Tibial nerve (tissue), 4 donors: ENCODE results near the gene IGFALS. TPM values are rescaled to one million over a fixed set of nuclear protein-coding genes. Genes with fewer than 3 reads are reported as not detected.

Experiments
- DNase-seq, 2 donors: peaks; one replicate each; pipeline ENCODE4 v3.0.0-alpha.2; 2019; ENCODE audit warnings: low spot score in 2 of 2
- H3K27ac ChIP-seq, 4 donors: fragments of 200-600 bp; sonication (generic) in 3 of 4; one replicate each; pipeline ENCODE4 v1.5.1; 2017 to 2019; ENCODE audit warnings: mild to moderate bottlenecking in 1 of 4
- H3K27me3 ChIP-seq, 2 donors: fragments of 200-600 bp; sonication (generic) in 1 of 2; one replicate each; pipeline versions ENCODE4 v1.5.1 to v1.6.0; 2017 to 2019
- H3K36me3 ChIP-seq, 3 donors: fragments of 200-600 bp; sonication (generic); one replicate each; pipeline ENCODE4 v1.5.1; 2018 to 2019
- H3K4me1 ChIP-seq, 4 donors: fragments of 200-600 bp; sonication (generic) in 3 of 4; one replicate each; pipeline ENCODE4 v1.5.1; 2017 to 2019
- H3K4me3 ChIP-seq, 4 donors: fragments of 200-600 bp; sonication (generic) in 3 of 4; one replicate each; pipeline ENCODE4 v1.5.1; 2017 to 2019; ENCODE audit warnings: mild to moderate bottlenecking in 1 of 4, moderate library complexity in 1 of 4
- H3K9me3 ChIP-seq, 4 donors: fragments of 200-600 bp; sonication (generic) in 3 of 4; one replicate each; pipeline ENCODE4 v1.5.1; 2017 to 2019
- EP300 ChIP-seq, 2 donors: sonication (generic); formaldehyde crosslinking; IDR thresholded peaks; one replicate each; pipeline ENCODE4 v1.6.1; 2017; ENCODE audit warnings: antibody characterized with exemption in 2 of 2, mild to moderate bottlenecking in 1 of 2
- POLR2A ChIP-seq, 2 donors: fragments of 450-650 bp; IDR thresholded peaks; one replicate each; pipeline ENCODE4 v1.6.1; 2017; ENCODE audit warnings: antibody characterized with exemption in 2 of 2, mild to moderate bottlenecking in 2 of 2, moderate library complexity in 2 of 2
- whole genome bisulfite sequencing, 2 donors: methylation state at CpG; one replicate each; pipeline ENCODE4 v1.1.5; 2018; 5-methylcytosine and 5-hydroxymethylcytosine counted together
- total RNA-seq, 4 donors: library from RNA; depleted of rRNA; stranded (reverse); fragments of >200 nt; gene quantifications; one replicate each; pipeline ENCODE4 v1.1.0, GENCODE V29; 2016
- TF ChIP-seq, protein P1 (sequence below), 5 experiments: fragments of 200-600 bp in 3 of 5; fragments of 450-650 bp in 2 of 5; sonication (generic) in 3 of 5; IDR thresholded peaks; one replicate each; pipeline ENCODE4 v1.5.1; 2016 to 2019; ENCODE audit warnings: antibody characterized with exemption in 5 of 5, mild to moderate bottlenecking in 3 of 5, moderate library complexity in 2 of 5

The IGFALS gene
- total RNA-seq, 4 donors from 2014 or later, result 0.63 to 1.6 TPM; not detected in 2

DNA sequence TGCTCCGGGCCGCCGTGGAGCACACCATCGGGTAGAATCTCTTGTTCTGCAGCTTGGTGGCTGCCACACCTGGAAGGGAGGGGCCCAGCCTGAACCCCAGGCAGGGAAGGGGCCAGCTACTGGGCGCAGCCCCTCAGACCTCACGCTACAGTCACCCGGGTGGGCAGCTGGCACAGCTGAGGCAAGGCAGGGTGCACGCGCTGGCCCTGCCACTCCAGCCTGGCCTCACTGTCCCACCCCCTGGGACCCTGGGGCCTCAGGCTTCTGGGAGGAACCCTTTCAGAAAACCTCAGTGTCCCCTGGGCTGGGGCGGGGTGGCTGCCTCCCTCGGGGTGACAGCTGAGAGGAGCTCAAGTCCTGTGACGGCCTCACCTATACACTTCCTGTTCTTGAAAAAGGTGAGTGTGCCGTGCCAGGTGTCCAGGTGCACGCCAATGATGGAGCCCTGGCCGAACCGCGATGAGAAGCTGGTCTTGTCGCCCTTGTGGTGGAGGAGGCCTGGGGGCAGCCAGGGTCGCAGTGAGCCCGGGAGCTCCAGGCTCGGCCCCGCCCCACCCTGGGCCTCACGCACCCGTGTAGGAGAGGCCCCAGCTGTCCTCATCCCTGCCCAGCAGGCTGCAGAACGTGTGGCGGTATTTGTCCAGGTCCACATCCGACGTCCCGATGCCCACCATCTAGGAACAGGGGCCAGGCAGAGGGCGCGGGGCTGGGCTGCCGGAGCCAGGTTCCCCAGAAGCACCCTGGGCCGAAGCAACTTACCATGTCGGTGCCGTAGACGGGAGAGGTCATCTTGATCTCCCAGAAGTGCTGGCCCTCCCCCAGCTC lies 15.9 kb downstream of the IGFALS start:
- Histone ChIP-seq H3K4me3 (no peak overlapping the region), H3K4me1 (peaks cover 0 to 55% (median 22%) of the 10 kb centered on the region in 4 donors), H3K27ac (no peak overlapping the region), H3K36me3 (peaks cover 0 to 64% (median 0%) of the 10 kb centered on the region in 3 donors), H3K9me3 (no peaks in the 10 kb centered on the region), H3K27me3 (no peaks in the 10 kb centered on the region)
- TF ChIP-seq, protein P1, sequence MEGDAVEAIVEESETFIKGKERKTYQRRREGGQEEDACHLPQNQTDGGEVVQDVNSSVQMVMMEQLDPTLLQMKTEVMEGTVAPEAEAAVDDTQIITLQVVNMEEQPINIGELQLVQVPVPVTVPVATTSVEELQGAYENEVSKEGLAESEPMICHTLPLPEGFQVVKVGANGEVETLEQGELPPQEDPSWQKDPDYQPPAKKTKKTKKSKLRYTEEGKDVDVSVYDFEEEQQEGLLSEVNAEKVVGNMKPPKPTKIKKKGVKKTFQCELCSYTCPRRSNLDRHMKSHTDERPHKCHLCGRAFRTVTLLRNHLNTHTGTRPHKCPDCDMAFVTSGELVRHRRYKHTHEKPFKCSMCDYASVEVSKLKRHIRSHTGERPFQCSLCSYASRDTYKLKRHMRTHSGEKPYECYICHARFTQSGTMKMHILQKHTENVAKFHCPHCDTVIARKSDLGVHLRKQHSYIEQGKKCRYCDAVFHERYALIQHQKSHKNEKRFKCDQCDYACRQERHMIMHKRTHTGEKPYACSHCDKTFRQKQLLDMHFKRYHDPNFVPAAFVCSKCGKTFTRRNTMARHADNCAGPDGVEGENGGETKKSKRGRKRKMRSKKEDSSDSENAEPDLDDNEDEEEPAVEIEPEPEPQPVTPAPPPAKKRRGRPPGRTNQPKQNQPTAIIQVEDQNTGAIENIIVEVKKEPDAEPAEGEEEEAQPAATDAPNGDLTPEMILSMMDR (IDR thresholded peaks at IDR 0.05), result no peak
- no peak for TF ChIP-seq EP300 (IDR thresholded peaks at IDR 0.05)
- TF ChIP-seq POLR2A (IDR thresholded peaks at IDR 0.05), result no peak
- DNase-seq, result no peak
- 82 to 86% methylated on average over 12 to 28 of the region's 36 CpGs for WGBS, 2 donors

DNA sequence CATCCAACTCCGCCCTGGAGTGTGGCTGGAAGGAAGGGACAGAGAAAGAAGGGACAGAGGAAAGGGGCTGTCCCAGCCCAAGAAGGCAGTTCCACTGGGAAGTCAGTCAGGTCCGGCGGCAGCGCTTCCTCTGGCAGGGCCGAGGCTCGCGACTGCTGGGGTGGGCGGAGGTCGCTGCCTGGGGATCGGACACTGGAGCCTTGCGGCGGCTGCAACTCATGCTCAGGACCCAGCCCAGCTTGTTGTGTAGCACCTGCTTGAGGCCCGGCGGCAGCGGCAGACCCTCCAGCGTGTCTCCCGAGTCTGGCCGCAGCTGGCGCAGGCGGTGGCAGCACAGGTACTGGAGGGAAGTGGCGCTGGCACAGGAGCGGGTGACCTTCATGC lies 16.5 kb downstream of the IGFALS start:
- Histone ChIP-seq H3K27ac (no peak overlapping the region), H3K27me3 (no peaks in the 10 kb centered on the region), H3K4me3 (no peak overlapping the region), H3K9me3 (no peaks in the 10 kb centered on the region), H3K4me1 (peaks cover 0 to 61% (median 27%) of the 10 kb centered on the region in 4 donors), H3K36me3 (peaks cover 0 to 64% (median 0%) of the 10 kb centered on the region in 3 donors)
- TF ChIP-seq POLR2A (IDR thresholded peaks at IDR 0.05), result no peak
- TF ChIP-seq EP300 (IDR thresholded peaks at IDR 0.05), result no peak
- TF ChIP-seq, protein P1 (IDR thresholded peaks at IDR 0.05), result no peak
- DNase-seq, result no peak
- WGBS, 2 donors, result 79 to 80% methylated on average over 22 of the region's 22 CpGs

DNA sequence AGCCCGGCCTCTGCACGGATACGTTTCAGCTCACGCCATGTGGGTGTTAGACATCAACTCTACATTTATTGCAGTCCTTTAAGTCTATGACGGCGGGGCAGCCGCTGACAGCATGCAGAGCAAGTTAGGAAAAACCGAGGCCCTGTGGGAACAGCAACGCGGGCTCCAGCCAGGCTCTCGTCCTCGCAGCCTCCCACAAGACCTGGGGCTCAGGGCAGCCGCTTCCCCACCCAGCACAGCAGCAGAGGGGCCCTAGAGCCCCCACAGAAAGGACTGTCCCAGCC lies 16.9 kb downstream of the IGFALS start:
- no peak for TF ChIP-seq EP300 (IDR thresholded peaks at IDR 0.05)
- TF ChIP-seq POLR2A (IDR thresholded peaks at IDR 0.05), result no peak
- TF ChIP-seq, protein P1 (IDR thresholded peaks at IDR 0.05), result no peak
- peaks cover 0 to 62% (median 29%) of the 10 kb centered on the region in 4 donors for H3K4me1 ChIP-seq

DNA sequence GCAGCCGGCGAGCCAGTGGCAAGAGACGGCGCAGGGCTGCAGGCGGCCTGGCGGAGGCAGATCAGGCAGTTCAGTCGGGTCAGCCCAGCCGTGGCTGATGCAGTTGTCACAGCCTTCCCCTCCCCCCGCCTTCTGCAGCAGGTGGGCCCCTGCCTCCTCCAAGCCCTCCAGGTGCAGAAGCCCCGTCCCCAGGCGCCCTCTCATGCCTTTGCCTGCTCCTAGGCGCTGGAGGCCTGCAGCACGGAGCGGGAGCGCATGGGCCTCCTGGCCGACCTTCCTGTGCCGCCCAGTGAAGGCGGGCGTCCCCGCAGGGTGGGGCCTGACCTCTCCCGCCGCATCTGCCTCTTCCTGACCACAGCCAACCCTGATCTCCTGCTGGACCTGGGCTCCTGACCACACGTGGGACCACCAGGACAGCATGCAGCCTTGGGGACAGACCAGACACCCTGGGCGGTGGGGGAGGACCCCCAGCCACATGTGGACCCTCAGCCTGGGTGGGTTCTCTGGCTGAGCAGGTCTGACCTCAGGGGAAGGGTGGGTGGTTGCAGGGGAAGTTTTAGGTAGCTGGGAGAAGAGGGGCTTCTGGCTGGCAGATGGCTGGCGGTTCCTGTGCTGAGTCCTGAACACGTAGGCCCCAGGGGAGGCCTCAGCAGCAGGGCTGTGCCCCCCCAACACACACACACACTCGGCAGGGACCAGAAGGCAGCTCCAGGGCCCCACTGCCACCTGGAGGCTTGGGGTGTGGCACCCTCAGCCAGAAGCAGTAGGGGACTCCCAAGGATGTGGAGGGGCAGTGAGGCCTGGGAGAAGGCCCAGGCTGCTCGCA lies 17.4 kb downstream of the IGFALS start:
- Histone ChIP-seq H3K9me3 (no peaks in the 10 kb centered on the region), H3K4me1 (peaks cover 0 to 58% (median 26%) of the 10 kb centered on the region in 4 donors), H3K36me3 (peaks cover 0 to 64% (median 0%) of the 10 kb centered on the region in 3 donors), H3K27me3 (no peaks in the 10 kb centered on the region), H3K27ac (no peak overlapping the region), H3K4me3 (no peak overlapping the region)
- DNase-seq, result no peak
- TF ChIP-seq POLR2A (IDR thresholded peaks at IDR 0.05), result no peak
- TF ChIP-seq EP300 (IDR thresholded peaks at IDR 0.05), result no peak
- TF ChIP-seq, protein P1 (IDR thresholded peaks at IDR 0.05), result no peak
- 67 to 80% methylated on average over 11 to 12 of the region's 28 CpGs for WGBS, 2 donors

More for the DNA sequence above, 16.9 kb downstream of the IGFALS start:
- 77 to 84% methylated on average over 13 of the region's 13 CpGs for WGBS, 2 donors
- Histone ChIP-seq H3K27ac (no peak overlapping the region), H3K36me3 (peaks cover 0 to 64% (median 0%) of the 10 kb centered on the region in 3 donors), H3K27me3 (no peaks in the 10 kb centered on the region), H3K9me3 (no peaks in the 10 kb centered on the region), H3K4me3 (no peak overlapping the region)
- DNase-seq, result no peak
